GM19467 (cell line): ENCODE results near the gene ANKMY1.

ENCODE experiments used
- ATAC-seq: cut with Tn5 transposase; IDR thresholded peaks from one replicate; pipeline ENCODE4 v1.9.1; 2021; ENCODE audit warnings: mild to moderate bottlenecking, moderate library complexity; ENCODE audit not compliant: unreplicated experiment

Gene ANKMY1, protein sequence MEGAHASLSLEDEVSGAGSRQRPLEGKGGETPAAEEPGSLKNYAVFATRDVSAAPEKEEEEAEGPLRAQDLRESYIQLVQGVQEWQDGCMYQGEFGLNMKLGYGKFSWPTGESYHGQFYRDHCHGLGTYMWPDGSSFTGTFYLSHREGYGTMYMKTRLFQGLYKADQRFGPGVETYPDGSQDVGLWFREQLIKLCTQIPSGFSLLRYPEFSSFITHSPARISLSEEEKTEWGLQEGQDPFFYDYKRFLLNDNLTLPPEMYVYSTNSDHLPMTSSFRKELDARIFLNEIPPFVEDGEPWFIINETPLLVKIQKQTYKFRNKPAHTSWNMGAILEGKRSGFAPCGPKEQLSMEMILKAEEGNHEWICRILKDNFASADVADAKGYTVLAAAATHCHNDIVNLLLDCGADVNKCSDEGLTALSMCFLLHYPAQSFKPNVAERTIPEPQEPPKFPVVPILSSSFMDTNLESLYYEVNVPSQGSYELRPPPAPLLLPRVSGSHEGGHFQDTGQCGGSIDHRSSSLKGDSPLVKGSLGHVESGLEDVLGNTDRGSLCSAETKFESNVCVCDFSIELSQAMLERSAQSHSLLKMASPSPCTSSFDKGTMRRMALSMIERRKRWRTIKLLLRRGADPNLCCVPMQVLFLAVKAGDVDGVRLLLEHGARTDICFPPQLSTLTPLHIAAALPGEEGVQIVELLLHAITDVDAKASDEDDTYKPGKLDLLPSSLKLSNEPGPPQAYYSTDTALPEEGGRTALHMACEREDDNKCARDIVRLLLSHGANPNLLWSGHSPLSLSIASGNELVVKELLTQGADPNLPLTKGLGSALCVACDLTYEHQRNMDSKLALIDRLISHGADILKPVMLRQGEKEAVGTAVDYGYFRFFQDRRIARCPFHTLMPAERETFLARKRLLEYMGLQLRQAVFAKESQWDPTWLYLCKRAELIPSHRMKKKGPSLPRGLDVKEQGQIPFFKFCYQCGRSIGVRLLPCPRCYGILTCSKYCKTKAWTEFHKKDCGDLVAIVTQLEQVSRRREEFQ

GRCh38 chr2:240557808-240558207 lies at the start of gene ANKMY1:
Gene ANKMY1 (minus strand): TSS chr2:240557988. CDS start chr2:240557335, 653 bp downstream.
- no peak for ATAC-seq

- ATAC-seq = no peak
These were observed 48.3 kb upstream of the ANKMY1 start for GRCh38 chr2:240605867-240606743.

DNA sequence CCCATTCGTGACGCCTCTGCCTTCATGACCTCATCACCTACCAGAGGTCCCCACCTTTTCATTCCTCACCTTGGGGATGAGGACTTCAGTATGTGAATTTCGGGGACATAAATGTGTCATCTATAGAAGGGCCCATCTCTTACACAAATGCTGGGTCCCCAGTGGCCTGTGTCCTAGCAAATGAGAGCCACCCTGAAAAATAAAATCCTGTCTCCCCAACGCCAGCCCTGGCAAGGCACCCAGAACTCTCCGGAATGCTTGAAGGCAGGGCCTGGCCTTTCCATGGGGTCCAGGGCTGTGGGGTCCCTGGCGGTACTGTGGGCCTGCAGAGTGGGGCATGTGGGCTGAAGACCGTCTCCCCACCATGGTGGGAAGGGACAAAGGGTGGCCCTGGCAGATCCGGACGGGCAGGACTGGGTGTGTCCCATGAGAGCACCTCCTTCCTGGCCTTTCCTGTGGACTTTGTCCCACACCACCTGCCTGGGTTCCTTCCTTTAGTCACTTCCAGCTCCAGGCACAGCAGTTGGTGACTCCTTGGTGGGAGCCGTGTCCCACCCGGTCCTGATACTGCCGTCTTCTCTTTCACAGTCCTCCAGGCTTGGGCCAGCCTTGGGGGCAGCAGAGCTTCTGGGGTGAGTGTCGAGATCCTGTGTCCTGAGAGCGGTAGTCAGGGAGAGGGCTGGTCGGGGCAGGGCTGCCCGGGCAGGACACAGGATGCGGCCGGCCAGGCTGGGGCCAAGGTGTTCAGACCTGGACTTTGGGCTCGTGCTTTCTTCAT lies 47.3 kb upstream of the ANKMY1 start:
- no peak for ATAC-seq

DNA sequence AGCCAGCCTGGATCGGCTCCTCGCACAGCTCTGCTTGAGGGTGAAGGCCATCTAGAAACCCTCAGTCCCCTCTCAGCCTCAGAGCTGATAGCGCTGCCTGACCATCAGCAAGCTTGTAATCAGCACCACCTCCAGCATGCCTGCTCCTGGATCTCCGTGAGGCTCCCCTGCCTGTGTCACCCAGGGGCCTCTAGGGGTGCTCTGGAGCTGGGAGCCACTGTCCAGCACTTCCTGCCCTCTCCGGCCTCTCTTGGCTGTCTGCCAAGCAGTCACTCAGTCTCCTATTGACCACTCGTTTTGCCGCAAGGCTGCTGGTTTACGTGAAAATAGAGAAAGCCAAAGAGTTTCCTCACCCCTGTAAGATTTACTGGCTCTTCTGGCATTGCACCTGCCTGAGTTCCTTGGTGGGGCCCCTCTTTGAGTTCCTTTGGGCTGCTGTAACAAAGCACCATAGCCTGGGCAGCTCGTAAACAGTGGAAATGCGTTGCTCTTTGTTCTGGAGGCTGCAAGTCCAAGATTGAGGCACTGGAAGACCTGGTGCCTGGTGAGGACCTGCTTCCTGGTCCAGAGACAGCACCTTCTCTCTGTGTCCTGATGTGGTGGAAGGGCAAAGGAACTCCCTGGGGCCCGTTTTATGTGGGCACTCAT lies 46.6 kb upstream of the ANKMY1 start:
- ATAC-seq = no peak

GRCh38 chr2:240603846-240604245 lies 46.1 kb upstream of the ANKMY1 start:
- ATAC-seq = no peak

- ATAC-seq = no peak
These were observed 45.5 kb upstream of the ANKMY1 start for GRCh38 chr2:240603081-240603835.

- ATAC-seq = no peak
These were observed 44.7 kb upstream of the ANKMY1 start for GRCh38 chr2:240602266-240603050.

DNA sequence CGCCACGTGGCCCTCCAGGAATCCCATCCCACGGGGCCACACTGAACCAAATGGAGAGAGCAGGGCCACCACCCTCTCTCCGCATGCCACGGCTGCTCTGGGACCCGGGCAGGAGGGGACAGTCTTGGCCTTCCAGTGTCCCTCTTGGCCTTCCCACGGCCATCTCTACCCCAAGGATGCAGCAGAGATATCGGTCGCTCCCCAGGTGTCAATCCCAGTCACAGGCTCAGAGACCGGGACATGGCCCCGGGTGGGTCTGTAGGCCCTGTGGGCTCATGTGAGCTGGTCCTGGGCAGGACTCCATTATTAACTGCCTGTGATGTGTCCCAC lies 44.0 kb upstream of the ANKMY1 start:
- no peak for ATAC-seq

DNA sequence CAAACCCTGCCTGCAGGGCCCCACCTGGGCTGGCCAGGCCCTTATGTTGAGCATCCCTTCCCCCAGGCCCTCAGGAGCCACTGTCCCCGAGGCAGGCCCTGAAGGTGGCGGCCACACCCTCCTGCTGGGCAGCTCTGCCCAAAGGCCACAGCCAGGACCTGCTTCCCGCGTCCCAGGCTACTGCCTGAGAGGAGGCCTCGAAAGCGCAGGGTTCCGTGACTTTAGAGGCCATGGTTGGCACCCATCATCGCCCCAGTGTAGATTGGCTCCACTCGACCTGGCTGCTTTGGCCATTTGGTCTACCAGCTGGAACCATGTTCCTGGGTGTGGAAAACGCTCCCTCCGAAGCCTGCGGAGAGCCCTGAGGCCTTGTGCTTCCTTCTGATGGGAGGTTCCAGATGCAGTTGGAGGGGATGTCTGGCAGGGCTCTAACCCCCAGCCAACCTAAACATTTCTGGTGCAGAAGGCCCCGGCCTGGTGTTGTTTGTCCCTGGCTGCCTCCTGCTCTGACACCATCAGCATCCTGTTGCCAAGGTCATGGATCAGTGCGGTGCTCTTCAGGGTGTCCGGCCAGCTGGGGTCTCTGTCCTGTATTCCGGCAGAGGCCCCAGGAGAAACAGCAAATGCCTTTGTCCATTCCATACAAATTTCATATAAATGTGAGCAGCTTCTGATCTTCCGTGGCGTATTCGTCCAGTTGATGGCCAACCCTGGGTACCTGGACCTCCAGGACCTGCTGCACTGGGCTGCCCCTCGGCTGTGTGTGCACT lies 43.5 kb upstream of the ANKMY1 start:
- ATAC-seq = no peak

DNA sequence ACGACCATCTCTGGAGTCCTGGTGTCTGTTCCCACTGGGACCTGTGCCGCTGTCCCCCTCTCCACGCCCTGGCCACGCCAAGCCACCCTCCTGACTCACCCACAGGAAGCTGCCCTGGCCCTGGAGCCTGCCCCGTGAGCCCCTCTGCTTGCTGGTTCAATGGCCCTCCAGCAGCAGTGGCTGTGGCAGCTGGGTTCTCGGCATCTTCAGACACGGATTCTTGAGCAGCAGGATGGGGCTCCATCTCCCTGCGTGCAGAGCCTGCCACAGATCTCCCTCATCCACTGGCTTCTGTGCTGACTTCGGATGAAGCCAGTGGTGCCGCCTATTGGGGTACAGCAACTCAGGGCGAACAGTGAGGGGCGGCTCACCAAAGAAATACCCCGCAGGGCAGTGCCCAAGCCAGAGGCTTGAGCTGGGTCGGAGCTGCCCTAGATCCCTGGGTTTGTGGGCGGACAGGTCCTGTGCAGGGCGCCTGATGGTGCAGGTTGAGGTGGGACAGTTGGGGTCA lies 42.7 kb upstream of the ANKMY1 start:
- ATAC-seq = no peak

GRCh38 chr2:240599141-240599583 lies 41.4 kb upstream of the ANKMY1 start:
- no peak for ATAC-seq

DNA sequence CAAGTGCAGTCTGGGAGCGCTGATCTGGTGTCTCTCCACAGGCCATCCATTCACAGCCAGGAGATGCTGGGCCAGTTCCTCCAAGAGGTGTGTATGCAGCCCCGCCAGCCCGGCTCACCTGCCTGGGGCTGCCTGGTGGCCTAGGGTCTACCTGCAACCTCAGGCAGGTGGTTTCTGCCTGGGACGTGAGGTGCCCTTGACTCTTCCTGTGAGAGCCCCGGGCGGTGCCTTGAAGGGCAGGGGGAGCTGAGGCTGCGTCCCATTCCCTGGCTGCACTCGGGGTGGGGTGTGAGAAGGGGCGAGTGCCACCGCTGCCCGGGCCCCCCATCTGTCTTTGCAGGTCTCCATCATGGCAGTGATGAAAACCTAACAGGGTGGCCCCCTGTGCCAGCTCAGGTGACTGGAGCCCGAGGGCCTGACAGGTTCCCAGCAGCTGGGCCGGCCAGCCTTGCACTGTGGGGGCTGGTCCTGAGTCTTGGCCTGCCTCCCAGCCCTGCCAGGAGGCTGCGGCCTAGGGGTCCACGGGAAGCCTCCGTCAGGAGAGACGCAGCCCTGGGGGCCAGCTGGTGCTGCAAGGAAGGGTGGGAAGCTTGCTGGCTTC lies 40.6 kb upstream of the ANKMY1 start:
- no peak for ATAC-seq

GRCh38 chr2:240597419-240598181 lies 39.8 kb upstream of the ANKMY1 start:
- ATAC-seq = no peak

DNA sequence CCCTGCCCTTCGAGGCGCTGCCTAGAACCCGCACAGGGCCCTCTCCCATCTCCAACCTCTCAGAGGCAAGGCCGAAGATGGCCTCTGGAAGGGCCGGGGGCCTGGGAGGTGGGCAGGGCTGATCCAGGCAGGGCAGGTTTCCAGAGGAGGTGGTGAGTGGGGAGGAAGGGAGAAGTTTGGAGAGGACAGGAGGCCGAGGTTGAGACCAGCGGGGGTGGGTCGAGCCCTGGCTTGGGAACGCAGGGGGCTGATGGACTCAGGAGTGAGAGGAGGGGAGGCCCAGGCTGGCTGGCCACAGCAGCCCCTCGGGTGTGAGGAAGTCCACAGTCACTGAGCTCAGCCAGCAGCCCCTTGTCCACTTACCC lies 39.2 kb upstream of the ANKMY1 start:
- no peak for ATAC-seq

DNA sequence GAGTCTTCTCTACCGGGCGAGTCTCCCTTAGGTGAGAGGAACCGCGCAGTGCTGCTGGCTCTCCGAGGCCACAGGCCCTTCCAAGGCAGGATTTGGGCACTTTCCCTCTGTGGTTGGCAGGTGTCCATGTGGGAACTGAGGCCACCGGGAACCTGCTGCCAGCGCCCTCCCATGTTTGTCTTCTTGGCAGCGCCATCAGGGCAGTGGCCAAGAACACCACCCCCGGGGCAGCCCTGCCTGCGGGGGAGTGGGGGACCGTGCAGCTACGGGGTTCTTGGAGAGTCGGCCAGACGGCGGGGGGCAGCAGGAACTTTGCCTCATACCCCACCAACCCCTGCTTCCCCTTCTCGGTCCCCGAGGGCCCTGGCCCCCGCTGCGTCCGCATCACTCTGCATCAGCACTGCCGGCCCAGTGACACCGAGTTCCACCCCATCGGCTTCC lies 38.7 kb upstream of the ANKMY1 start:
- no peak for ATAC-seq

GRCh38 chr2:240596080-240596460 lies 38.3 kb upstream of the ANKMY1 start:
- ATAC-seq = no peak
